Calu3 (cell line): Measurements from ENCODE around the gene PTPMT1. TPM values are rescaled to one million over a fixed set of nuclear protein-coding genes. Genes with fewer than 3 reads are reported as not detected.

Experiments
- BruUV-seq: library from RNA; stranded (reverse); fragments of 400-500 nt; replicated peaks from 2 replicates; lab custom pipeline; 2021; lab: Mats Ljungman, UMichigan
- CTCF ChIA-PET: fragments of 300-600 bp; sonication (Branson Sonifier 250); formaldehyde crosslinking; loops from one replicate; lab custom pipeline; 2022; ENCODE audit warnings: antibody characterized with exemption; lab: Charles Lee
- DNase-seq: peaks from one replicate; pipeline ENCODE4 v3.0.0; 2022
- H3K27ac Mint-ChIP-seq: one replicate; pipeline ENCODE4 v1.8.0; 2022; ENCODE audit warnings: mixed read lengths; ENCODE audit not compliant: unreplicated experiment
- H3K27me3 Mint-ChIP-seq: one replicate; pipeline ENCODE4 v1.8.0; 2022; ENCODE audit warnings: mixed read lengths; ENCODE audit not compliant: unreplicated experiment
- H3K36me3 Mint-ChIP-seq: one replicate; pipeline ENCODE4 v1.8.0; 2022; ENCODE audit warnings: mild to moderate bottlenecking, moderate library complexity, mixed read lengths; ENCODE audit not compliant: insufficient read depth, unreplicated experiment
- H3K4me1 Mint-ChIP-seq: one replicate; pipeline ENCODE4 v1.8.0; 2022; ENCODE audit warnings: mild to moderate bottlenecking, low read depth, mixed read lengths; ENCODE audit not compliant: unreplicated experiment
- H3K4me3 Mint-ChIP-seq: one replicate; pipeline ENCODE4 v1.8.0; 2022; ENCODE audit warnings: mild to moderate bottlenecking, low read depth, moderate library complexity, mixed read lengths; ENCODE audit not compliant: unreplicated experiment
- H3K9me3 Mint-ChIP-seq: one replicate; pipeline ENCODE4 v1.8.0; 2022; ENCODE audit warnings: low read depth, mixed read lengths; ENCODE audit not compliant: unreplicated experiment
- CTCF ChIP-seq: fragments of 200-600 bp; IDR thresholded peaks from one replicate; pipeline ENCODE4 v1.8.0; 2022; ENCODE audit warnings: antibody characterized with exemption; ENCODE audit not compliant: unreplicated experiment
- intact Hi-C: fragments of 100-400 bp; cut with micrococcal nuclease; formaldehyde crosslinking; loops from one replicate; pipeline ENCODE4 v1.10.0; 2022; ENCODE audit not compliant: unreplicated experiment
- total RNA-seq: library from RNA; stranded (reverse); gene quantifications from 2 replicates; pipeline ENCODE4 v1.2.3, GENCODE V29; 2022

PTPMT1 gene
- total RNA-seq, 1 experiment from 2014 or later, result 49.7 TPM

- H3K9me3 Mint-ChIP-seq, result no peaks in the 10 kb centered on the region
- H3K36me3 Mint-ChIP-seq, result no peaks in the 10 kb centered on the region
- DNase-seq, result no peak
- TF ChIP-seq CTCF, result no peak
- H3K27ac Mint-ChIP-seq, result no peak overlapping the region
- CTCF ChIA-PET, result no interaction called here
- BruUV-seq, result no TSS peak
- H3K27me3 Mint-ChIP-seq, result peaks cover 25% of the 10 kb centered on the region
- no peaks in the 10 kb centered on the region for H3K4me1 Mint-ChIP-seq
- intact Hi-C loops, result no loop called here
- H3K4me3 Mint-ChIP-seq, result no peak overlapping the region
Observed at GRCh38 chr11:47607380-47607779, 42.0 kb downstream of the PTPMT1 start.

- intact Hi-C loops, result no loop called here
Observed at GRCh38 chr11:47609675-47610074, 44.3 kb downstream of the PTPMT1 start.

GRCh38 chr11:47611348-47611794 is 46.0 kb downstream of the PTPMT1 start:
- CTCF ChIA-PET, result no interaction called here
- no peaks in the 10 kb centered on the region for H3K4me1 Mint-ChIP-seq
- TF ChIP-seq CTCF, result no peak

More at GRCh38 chr11:47609675-47610074, 44.3 kb downstream of the PTPMT1 start:
- peaks cover 19% of the 10 kb centered on the region for H3K27me3 Mint-ChIP-seq
- no peaks in the 10 kb centered on the region for H3K9me3 Mint-ChIP-seq
- no TSS peak for BruUV-seq
- no peak overlapping the region for H3K27ac Mint-ChIP-seq
- TF ChIP-seq CTCF, result no peak
- no peak for DNase-seq
- H3K4me1 Mint-ChIP-seq, result no peaks in the 10 kb centered on the region
- no peak overlapping the region for H3K4me3 Mint-ChIP-seq
- CTCF ChIA-PET, result no interaction called here
- no peaks in the 10 kb centered on the region for H3K36me3 Mint-ChIP-seq

GRCh38 chr11:47615249-47615648 is 49.9 kb downstream of the PTPMT1 start:
- CTCF ChIA-PET, result interaction anchor here (0.7 kb wide), 1 partner anchor 215 kb away, joined by 4 read pairs; no protein-coding TSS in a partner anchor
- Mint-ChIP-seq H3K27ac (no peak overlapping the region), H3K9me3 (no peaks in the 10 kb centered on the region), H3K27me3 (no peaks in the 10 kb centered on the region), H3K4me3 (no peak overlapping the region), H3K4me1 (no peaks in the 10 kb centered on the region), H3K36me3 (peaks cover 16% of the 10 kb centered on the region)
- TF ChIP-seq CTCF, result no peak
- intact Hi-C loops, result no loop called here
- no peak for DNase-seq
- no TSS peak for BruUV-seq

More at GRCh38 chr11:47611348-47611794, 46.0 kb downstream of the PTPMT1 start:
- H3K27me3 Mint-ChIP-seq, result peaks cover 8% of the 10 kb centered on the region
- H3K27ac Mint-ChIP-seq, result no peak overlapping the region
- H3K9me3 Mint-ChIP-seq, result no peaks in the 10 kb centered on the region
- intact Hi-C loops, result no loop called here
- BruUV-seq, result no TSS peak
- no peak for DNase-seq
- no peak overlapping the region for H3K4me3 Mint-ChIP-seq
- no peaks in the 10 kb centered on the region for H3K36me3 Mint-ChIP-seq
